Measurements from ENCODE around the gene CHID1.

Gene CHID1

GRCh38 chr11:957212-957920 is 46.8 kb upstream of the CHID1 start:
- Histone ChIP-seq H4K8ac (ENCODE audit: low read length) (peak overlapping the region; percentile 46), H4K91ac (ENCODE audit: low read length) (no peak overlapping the region), H3K14ac (ENCODE audit: low read length in 2 of 2) (no peak overlapping the region), H3K18ac (ENCODE audit: low read depth in 1 of 2, low read length in 2 of 2) (no peak overlapping the region), H2BK5ac (ENCODE audit: low read depth, low read length, poor library complexity, severe bottlenecking) (no peak overlapping the region), H3K36me3 (ENCODE audit: control insufficient read depth in 1 of 2, insufficient read depth in 2 of 2, low read depth in 1 of 2, low read length in 2 of 2) (peaks cover 45 to 46% of the 10 kb centered on the region in 2 experiments), H3K9ac (ENCODE audit: low read length) (no peak overlapping the region), H3K27me3 (ENCODE audit: control insufficient read depth in 1 of 2, insufficient read depth in 1 of 2, low read length in 2 of 2) (no peaks in the 10 kb centered on the region), H3K4me3 (ENCODE audit: insufficient read depth in 1 of 2, low read depth in 1 of 2, low read length in 2 of 2) (no peak overlapping the region), H3K4me1 (ENCODE audit: control insufficient read depth, insufficient read depth, low read depth, low read length) (peaks cover 22% of the 10 kb centered on the region), H3K27ac (ENCODE audit: low read length, poor library complexity, severe bottlenecking) (no peak overlapping the region), H3K23ac (ENCODE audit: low read length in 2 of 2) (no peak overlapping the region), H2BK15ac (ENCODE audit: low read depth, poor library complexity, severe bottlenecking) (no peak overlapping the region), H2BK12ac (ENCODE audit: low read length in 2 of 2) (no peak overlapping the region), H2AK5ac (ENCODE audit: low read length, severe bottlenecking) (no peak overlapping the region), H3K4me2 (ENCODE audit: low read length, poor library complexity, severe bottlenecking) (no peak overlapping the region), H3K9me3 (ENCODE audit: control insufficient read depth, low read length) (no peaks in the 10 kb centered on the region), H3K79me1 (replicated peaks; ENCODE audit: low read length, poor library complexity, severe bottlenecking) (peaks cover 30% of the 10 kb centered on the region), H3K4ac (ENCODE audit: low read depth in 1 of 2, low read length in 2 of 2) (no peak overlapping the region), H2BK120ac (ENCODE audit: low read depth, low read length) (no peak overlapping the region), H2AFZ (ENCODE audit: low read depth, low read length) (no peak overlapping the region)
- WGBS = 84% methylated on average over 11 of the region's 11 CpGs
- no peak for DNase-seq

- H3K79me1 ChIP-seq (replicated peaks; ENCODE audit: low read length, poor library complexity, severe bottlenecking) = peaks cover 25% of the 10 kb centered on the region
- H2BK15ac ChIP-seq (ENCODE audit: low read depth, poor library complexity, severe bottlenecking) = no peak overlapping the region
- no peak overlapping the region for H3K4me2 ChIP-seq (ENCODE audit: low read length, poor library complexity, severe bottlenecking)
- no peak overlapping the region for H3K14ac ChIP-seq (ENCODE audit: low read length in 2 of 2)
- H3K9me3 ChIP-seq (ENCODE audit: control insufficient read depth, low read length) = no peaks in the 10 kb centered on the region
- no peaks in the 10 kb centered on the region for H3K27me3 ChIP-seq (ENCODE audit: control insufficient read depth in 1 of 2, insufficient read depth in 1 of 2, low read length in 2 of 2)
- no peak overlapping the region for H3K27ac ChIP-seq (ENCODE audit: low read length, poor library complexity, severe bottlenecking)
- no peak for DNase-seq
- WGBS = 91% methylated on average over 14 of the region's 15 CpGs
- H2AK5ac ChIP-seq (ENCODE audit: low read length, severe bottlenecking) = peak overlapping the region; percentile 20
- H4K91ac ChIP-seq (ENCODE audit: low read length) = no peak overlapping the region
- H2BK12ac ChIP-seq (ENCODE audit: low read length in 2 of 2) = no peak overlapping the region
- H3K4ac ChIP-seq (ENCODE audit: low read depth in 1 of 2, low read length in 2 of 2) = no peak overlapping the region
- no peak overlapping the region for H3K23ac ChIP-seq (ENCODE audit: low read length in 2 of 2)
- no peak overlapping the region for H2AFZ ChIP-seq (ENCODE audit: low read depth, low read length)
- no peak overlapping the region for H2BK120ac ChIP-seq (ENCODE audit: low read depth, low read length)
- H3K9ac ChIP-seq (ENCODE audit: low read length) = no peak overlapping the region
- H2BK5ac ChIP-seq (ENCODE audit: low read depth, low read length, poor library complexity, severe bottlenecking) = no peak overlapping the region
- H3K4me1 ChIP-seq (ENCODE audit: control insufficient read depth, insufficient read depth, low read depth, low read length) = peaks cover 26% of the 10 kb centered on the region
- peak overlapping the region in 1 of 2 experiments; percentile 37 for H3K18ac ChIP-seq (ENCODE audit: low read depth in 1 of 2, low read length in 2 of 2)
- no peak overlapping the region for H4K8ac ChIP-seq (ENCODE audit: low read length)
- peaks cover 27 to 30% of the 10 kb centered on the region in 2 experiments for H3K36me3 ChIP-seq (ENCODE audit: control insufficient read depth in 1 of 2, insufficient read depth in 2 of 2, low read depth in 1 of 2, low read length in 2 of 2)
- no peak overlapping the region for H3K4me3 ChIP-seq (ENCODE audit: insufficient read depth in 1 of 2, low read depth in 1 of 2, low read length in 2 of 2)
These were observed 44.8 kb upstream of the CHID1 start for GRCh38 chr11:955154-956063.

- Histone ChIP-seq H3K18ac (ENCODE audit: low read depth in 1 of 2, low read length in 2 of 2) (peak overlapping the region in 1 of 2 experiments; percentile 37), H4K8ac (ENCODE audit: low read length) (no peak overlapping the region), H3K27me3 (ENCODE audit: control insufficient read depth in 1 of 2, insufficient read depth in 1 of 2, low read length in 2 of 2) (no peaks in the 10 kb centered on the region), H2AK5ac (ENCODE audit: low read length, severe bottlenecking) (no peak overlapping the region), H3K4me3 (ENCODE audit: insufficient read depth in 1 of 2, low read depth in 1 of 2, low read length in 2 of 2) (no peak overlapping the region), H3K79me1 (replicated peaks; ENCODE audit: low read length, poor library complexity, severe bottlenecking) (peaks cover 23% of the 10 kb centered on the region), H3K9ac (ENCODE audit: low read length) (no peak overlapping the region), H3K14ac (ENCODE audit: low read length in 2 of 2) (no peak overlapping the region), H2BK5ac (ENCODE audit: low read depth, low read length, poor library complexity, severe bottlenecking) (no peak overlapping the region), H4K91ac (ENCODE audit: low read length) (no peak overlapping the region), H2BK12ac (ENCODE audit: low read length in 2 of 2) (no peak overlapping the region), H3K9me3 (ENCODE audit: control insufficient read depth, low read length) (peaks cover 5% of the 10 kb centered on the region), H3K36me3 (ENCODE audit: control insufficient read depth in 1 of 2, insufficient read depth in 2 of 2, low read depth in 1 of 2, low read length in 2 of 2) (peaks cover 18 to 25% of the 10 kb centered on the region in 2 experiments), H3K4ac (ENCODE audit: low read depth in 1 of 2, low read length in 2 of 2) (no peak overlapping the region), H2BK120ac (ENCODE audit: low read depth, low read length) (no peak overlapping the region), H2AFZ (ENCODE audit: low read depth, low read length) (no peak overlapping the region), H3K23ac (ENCODE audit: low read length in 2 of 2) (no peak overlapping the region), H3K4me1 (ENCODE audit: control insufficient read depth, insufficient read depth, low read depth, low read length) (peaks cover 26% of the 10 kb centered on the region), H3K27ac (ENCODE audit: low read length, poor library complexity, severe bottlenecking) (no peak overlapping the region), H3K4me2 (ENCODE audit: low read length, poor library complexity, severe bottlenecking) (no peak overlapping the region), H2BK15ac (ENCODE audit: low read depth, poor library complexity, severe bottlenecking) (no peak overlapping the region)
- 98% methylated on average over 4 of the region's 5 CpGs for WGBS
- no peak for DNase-seq
These were observed 44.0 kb upstream of the CHID1 start for GRCh38 chr11:954392-955153.

All from mesenchymal stem cell (in vitro differentiated cells and primary cell).